PFSK-1 (cell line): Measurements from ENCODE around the gene ZFYVE26.

Experiments used
- POLR2AphosphoS5 ChIP-seq: IDR thresholded peaks from 2 replicates; pipeline ENCODE4 v1.6.1; 2012; ENCODE audit warnings: low read depth, mild to moderate bottlenecking, control low read depth, low read length, moderate library complexity
- REST ChIP-seq, 2 experiments: IDR thresholded peaks; 2 replicates each; pipeline versions ENCODE4 v1.6.1 to v1.8.0; 2011 to 2012; ENCODE audit warnings: low read depth in 2 of 2, low read length in 2 of 2, control low read depth in 1 of 2, inconsistent platforms in 1 of 2, mild to moderate bottlenecking in 1 of 2, moderate library complexity in 1 of 2; ENCODE audit not compliant: insufficient read depth in 1 of 2

- no peak for TF ChIP-seq POLR2AphosphoS5
- TF ChIP-seq REST (IDR thresholded peaks at IDR 0.05; ENCODE audit: insufficient read depth in 1 of 2, low read depth in 2 of 2, low read length in 2 of 2), result no peak
Observed at GRCh38 chr14:67757175-67757574, 59.2 kb downstream of the ZFYVE26 start.
